ENCODE data around the gene P2RX4. TPM values are rescaled to one million over a fixed set of nuclear protein-coding genes. Genes with fewer than 3 reads are reported as not detected.
"Not testable (repeated sequence)": the region's sequence is repeated elsewhere in the genome, so short reads cannot be mapped to it uniquely, and the experiment has no call there.

The P2RX4 gene, protein sequence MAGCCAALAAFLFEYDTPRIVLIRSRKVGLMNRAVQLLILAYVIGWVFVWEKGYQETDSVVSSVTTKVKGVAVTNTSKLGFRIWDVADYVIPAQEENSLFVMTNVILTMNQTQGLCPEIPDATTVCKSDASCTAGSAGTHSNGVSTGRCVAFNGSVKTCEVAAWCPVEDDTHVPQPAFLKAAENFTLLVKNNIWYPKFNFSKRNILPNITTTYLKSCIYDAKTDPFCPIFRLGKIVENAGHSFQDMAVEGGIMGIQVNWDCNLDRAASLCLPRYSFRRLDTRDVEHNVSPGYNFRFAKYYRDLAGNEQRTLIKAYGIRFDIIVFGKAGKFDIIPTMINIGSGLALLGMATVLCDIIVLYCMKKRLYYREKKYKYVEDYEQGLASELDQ
- polyA plus RNA-seq (2012; ENCODE audit: insufficient read depth, insufficient read length, low read depth), result 8.8 TPM

- TF ChIP-seq CTCF (IDR thresholded peaks at IDR 0.05; ENCODE audit: low read depth, low read length), result peak; percentile 19; the same call in 1 of the 2 replicates
- peak; percentile 93 for DNase-seq
- peak within 1 kb of the TSS; percentile 67 for H3K4me3 ChIP-seq (ENCODE audit: low read depth, low read length)
- no peaks in the 10 kb centered on the region for H3K36me3 ChIP-seq
- H3K27me3 ChIP-seq, result no peaks in the 10 kb centered on the region
- H3K9me3 ChIP-seq, result no peaks in the 10 kb centered on the region
- no peaks in the 10 kb centered on the region for H3K4me1 ChIP-seq
These were observed at the start of gene P2RX4 for GRCh38 chr12:121209624-121210572. Gene P2RX4, plus strand, starts transcription at chr12:121210129. Its CDS starts 36 bp downstream, at chr12:121210165.

DNA sequence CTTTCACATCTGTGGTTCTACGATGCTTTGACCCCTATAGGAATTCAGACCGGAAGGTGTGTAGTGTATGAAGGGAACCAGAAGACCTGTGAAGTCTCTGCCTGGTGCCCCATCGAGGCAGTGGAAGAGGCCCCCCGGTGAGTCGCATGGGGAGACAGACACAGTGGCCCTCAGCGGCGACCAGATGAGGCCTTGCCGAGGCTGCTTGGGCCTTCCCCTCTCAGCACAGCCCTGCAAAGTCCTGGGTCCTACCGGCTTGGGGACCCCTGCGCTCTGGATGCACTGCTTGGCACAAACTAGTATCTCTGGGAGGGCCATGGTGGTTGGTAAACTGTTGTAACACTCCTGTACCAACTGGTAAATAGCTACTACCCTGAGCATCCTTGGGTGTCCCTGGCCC is 47.5 kb upstream of the P2RX4 start:
- Histone ChIP-seq H3K27me3 (no peaks in the 10 kb centered on the region), H3K4me1 (no peaks in the 10 kb centered on the region), H3K9me3 (no peaks in the 10 kb centered on the region), H3K4me3 (ENCODE audit: low read depth, low read length) (no peak overlapping the region), H3K36me3 (no peaks in the 10 kb centered on the region)
- no peak for DNase-seq
- TF ChIP-seq CTCF (IDR thresholded peaks at IDR 0.05; ENCODE audit: low read depth, low read length), result no peak

DNA sequence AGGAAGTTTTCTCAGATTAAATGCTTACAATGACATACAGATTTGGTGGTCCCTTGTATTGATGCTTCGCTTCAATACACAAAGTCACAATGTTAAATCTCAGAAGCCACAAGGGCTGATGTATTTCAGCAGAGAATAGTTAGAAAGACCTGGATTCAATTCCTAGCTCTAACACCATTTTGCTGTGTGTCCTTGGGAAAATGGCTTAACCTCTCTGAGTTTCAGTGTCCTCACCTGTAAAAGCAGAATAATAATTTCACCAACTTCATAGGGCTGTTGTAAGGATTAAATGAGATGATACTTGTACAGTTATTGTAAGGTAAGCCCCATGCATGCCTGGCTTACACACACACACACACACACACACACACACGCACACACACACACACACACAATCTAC is 46.9 kb upstream of the P2RX4 start:
- TF ChIP-seq CTCF (IDR thresholded peaks at IDR 0.05; ENCODE audit: low read depth, low read length), result no peak
- Histone ChIP-seq H3K4me1 (no peaks in the 10 kb centered on the region), H3K36me3 (no peaks in the 10 kb centered on the region), H3K27me3 (no peaks in the 10 kb centered on the region), H3K4me3 (ENCODE audit: low read depth, low read length) (no peak overlapping the region), H3K9me3 (no peaks in the 10 kb centered on the region)
- DNase-seq, result no peak

- H3K27me3 ChIP-seq; H3K36me3 ChIP-seq; H3K4me3 ChIP-seq (ENCODE audit: low read depth, low read length); H3K9me3 ChIP-seq; DNase-seq; H3K4me1 ChIP-seq: not testable (repeated sequence)
These were observed 45.1 kb upstream of the P2RX4 start for GRCh38 chr12:121164839-121165238.

DNA sequence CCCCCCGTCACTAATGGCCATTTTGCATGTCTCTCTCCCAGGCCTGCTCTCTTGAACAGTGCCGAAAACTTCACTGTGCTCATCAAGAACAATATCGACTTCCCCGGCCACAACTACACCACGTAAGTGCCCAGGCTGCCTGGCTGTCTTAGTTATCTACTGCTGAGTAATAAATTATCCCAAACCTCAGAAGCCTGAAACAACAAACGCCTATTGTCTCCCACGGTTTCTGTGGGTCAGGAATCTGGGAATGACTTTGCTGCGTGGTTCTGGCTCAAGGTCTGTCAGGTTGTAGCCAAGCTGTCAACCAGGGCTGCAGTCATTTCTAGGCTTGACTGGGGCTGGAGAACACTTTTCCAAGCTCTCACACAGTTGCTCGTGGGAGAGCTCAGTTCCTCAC is 44.6 kb upstream of the P2RX4 start:
- TF ChIP-seq CTCF (IDR thresholded peaks at IDR 0.05; ENCODE audit: low read depth, low read length), result no peak
- no peak for DNase-seq

GRCh38 chr12:121166356-121166755 is 43.6 kb upstream of the P2RX4 start:
- H3K4me3 ChIP-seq (ENCODE audit: low read depth, low read length), result no peak overlapping the region
- no peaks in the 10 kb centered on the region for H3K36me3 ChIP-seq
- no peaks in the 10 kb centered on the region for H3K27me3 ChIP-seq
- TF ChIP-seq CTCF (IDR thresholded peaks at IDR 0.05; ENCODE audit: low read depth, low read length), result no peak
- H3K4me1 ChIP-seq, result no peaks in the 10 kb centered on the region
- DNase-seq, result no peak
- no peaks in the 10 kb centered on the region for H3K9me3 ChIP-seq

More for the DNA sequence above, 44.6 kb upstream of the P2RX4 start:
- Histone ChIP-seq H3K36me3 (no peaks in the 10 kb centered on the region), H3K4me3 (ENCODE audit: low read depth, low read length) (no peak overlapping the region), H3K9me3 (no peaks in the 10 kb centered on the region), H3K4me1 (no peaks in the 10 kb centered on the region), H3K27me3 (no peaks in the 10 kb centered on the region)
